ENCODE results near the gene SPEG. TPM values are rescaled to one million over a fixed set of nuclear protein-coding genes. Genes with fewer than 3 reads are reported as not detected.

The SPEG gene
- total RNA-seq, 1 donor from 2014 or later = 0.05 TPM

DNA sequence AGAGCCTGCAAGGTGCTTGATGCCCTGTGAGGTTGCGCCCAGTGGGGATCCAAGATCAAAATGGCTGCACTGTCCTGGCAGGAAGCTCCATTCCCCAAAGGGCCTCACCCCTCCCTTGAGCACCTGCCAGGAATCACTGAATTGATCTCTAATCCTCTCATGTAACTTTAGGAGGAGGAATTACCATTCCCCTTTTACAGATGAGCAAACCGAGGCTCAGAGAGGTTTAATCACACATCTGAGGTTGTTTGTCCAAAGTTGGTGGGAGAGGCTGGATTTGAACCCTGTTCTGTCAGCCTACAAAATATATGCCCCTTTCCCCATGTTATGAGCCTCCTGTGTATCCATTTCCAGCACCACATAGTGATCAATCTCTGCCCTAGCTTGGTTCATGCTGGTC is 90.2 kb downstream of the SPEG start:
- intact Hi-C loops (cut with micrococcal nuclease) = no loop called here

DNA sequence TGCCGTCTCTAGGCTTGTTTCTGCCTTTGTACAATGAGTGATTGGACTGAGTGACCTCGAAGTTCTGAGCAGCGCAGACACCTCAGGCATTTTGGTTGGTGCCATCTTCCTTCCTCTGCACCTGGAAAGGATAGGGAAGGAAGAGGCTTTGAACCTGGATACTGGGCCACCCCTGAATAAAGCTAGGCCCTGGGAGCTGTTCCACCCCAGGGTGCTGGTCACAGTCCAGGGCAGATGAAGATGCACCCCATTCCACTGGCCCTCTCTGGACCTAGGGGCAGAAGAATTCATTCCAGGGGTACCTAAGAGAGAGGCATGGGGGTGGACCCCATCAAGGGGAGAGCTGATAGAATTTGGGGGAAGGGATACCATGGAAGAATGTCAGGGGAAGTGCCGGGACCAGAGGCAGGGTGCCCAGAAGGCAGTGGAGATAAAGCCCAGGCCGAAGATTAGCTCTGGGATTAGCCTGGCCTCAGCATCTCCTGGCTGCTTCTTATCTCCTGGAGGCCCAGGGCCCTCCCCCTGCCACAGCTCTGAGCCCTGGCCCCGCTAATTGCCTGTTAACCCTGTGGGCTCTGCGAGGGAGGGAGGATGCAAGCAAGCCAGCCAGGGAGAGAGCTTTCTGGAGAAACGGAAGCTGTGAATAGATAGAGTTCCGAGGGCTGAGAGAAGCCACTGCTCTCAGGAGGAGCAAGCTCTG is 91.0 kb downstream of the SPEG start:
- intact Hi-C loops (cut with micrococcal nuclease) = no loop called here

DNA sequence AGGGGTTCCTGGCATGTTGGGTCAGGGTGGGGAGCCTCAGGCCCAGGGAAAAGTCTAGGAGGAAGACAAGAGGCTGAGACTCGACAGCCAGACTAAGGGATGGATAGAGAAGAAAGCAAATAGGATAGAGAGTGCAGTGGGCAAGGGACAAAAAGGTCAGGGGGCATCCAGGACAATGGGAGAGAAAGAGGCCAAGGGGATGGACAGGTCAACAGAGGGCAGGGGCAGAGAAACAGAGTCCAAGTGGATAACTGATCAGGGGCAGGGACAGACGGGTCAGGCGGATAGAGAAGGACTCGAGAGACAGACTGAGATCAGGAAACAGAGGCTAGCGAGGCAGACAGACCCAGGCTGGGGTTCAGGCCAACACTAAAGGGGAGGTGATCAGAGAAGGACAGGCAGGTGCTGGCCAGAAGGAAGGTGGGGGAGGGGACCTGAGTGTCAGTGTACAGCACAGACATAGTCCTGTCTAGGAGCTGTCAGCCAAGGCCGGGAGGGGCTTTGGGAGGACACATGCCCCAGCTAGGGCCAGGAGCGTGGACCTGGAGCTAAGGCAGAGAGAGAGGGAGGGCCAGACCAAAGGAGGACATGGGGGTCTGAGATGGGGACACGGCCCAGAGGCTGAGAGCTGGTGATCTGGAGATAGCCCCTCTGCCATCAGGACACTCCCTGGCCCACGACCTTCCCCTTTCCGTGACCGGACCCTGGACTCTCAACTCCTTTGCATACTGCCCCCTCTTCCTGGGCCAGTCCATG is 91.9 kb downstream of the SPEG start:
- intact Hi-C loops (cut with micrococcal nuclease) = no loop called here

DNA sequence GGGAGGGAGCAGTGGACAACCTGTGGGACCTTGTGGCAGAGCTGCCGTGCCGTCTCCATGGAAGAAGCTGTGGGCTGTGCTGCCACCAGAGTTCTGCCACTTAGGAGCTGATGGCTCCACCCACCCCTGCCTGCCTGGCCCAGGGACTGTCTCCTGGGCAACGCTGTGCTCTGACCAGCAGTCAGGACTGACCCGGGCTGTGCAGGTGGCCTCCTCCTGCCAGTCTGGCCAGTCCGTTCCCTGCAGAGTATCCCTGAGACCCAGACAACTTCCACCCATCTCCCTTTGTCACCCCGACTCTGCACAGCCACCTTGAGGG is 92.4 kb downstream of the SPEG start:
- intact Hi-C loops (cut with micrococcal nuclease) = no loop called here

DNA sequence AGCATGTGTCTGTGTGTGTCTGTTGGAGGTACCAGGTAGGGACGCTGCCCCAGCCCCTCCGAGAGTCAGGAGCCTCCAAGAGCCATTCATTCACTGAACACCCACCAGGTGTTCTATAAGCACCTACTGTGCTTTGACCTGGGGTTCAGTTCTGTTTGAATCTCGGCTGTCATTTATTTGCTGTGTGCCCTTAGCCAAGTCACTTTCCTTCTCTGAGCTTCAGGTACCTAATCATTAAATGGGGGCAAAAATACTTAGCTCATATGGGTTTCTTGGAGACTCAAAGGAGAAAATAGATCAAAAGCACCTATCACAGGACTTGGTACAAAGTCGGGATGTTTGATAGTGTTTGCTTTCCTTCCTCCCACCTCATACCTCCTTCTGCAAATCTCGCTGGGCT is 92.8 kb downstream of the SPEG start:
- intact Hi-C loops (cut with micrococcal nuclease) = no loop called here

DNA sequence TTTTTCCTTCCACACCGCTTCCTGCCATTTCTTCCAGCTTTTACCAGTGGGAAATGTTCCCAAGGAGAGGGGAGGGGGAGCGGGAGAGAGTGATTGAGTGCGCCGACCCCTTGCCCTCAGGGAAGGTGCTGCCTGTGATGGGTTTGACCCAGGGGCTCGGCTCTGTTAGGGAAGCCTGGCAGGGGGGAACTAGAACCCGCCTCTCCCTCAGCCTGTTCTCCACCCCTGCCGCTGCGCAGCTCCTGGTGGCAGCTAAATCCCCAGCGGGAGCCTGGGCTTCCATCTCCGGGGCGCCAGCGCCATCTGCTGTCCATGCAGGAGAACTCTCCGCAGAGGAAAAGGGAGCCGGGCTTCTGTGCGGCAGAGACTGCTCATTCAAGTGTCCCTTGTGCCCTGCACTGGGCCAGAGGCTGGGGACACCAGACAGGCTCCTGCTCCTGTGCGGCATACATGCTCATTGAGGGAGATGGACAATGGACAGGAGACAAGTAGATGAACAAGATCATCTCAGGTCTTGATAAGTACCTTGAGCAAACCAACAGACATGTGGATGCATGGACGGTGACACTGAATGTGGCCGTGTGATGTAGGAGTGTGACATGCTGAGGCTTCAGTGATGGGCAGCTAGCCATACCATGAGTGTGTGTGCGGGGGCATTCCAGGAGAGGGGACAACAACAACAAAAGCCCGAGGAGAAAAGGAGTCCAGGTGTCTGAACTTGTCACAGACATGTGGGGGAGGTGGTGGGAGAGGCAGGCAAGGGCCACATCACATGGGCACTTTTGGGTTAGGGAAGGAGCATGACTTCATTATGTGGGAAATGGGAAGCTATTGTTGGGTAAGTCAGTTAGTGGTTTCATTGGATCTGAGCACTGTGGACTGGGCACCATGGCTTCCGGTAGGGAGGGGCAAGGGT is 95.7 kb downstream of the SPEG start:
- intact Hi-C loops (cut with micrococcal nuclease) = loop anchor here (1.0 kb wide), 6 partner anchors 11 to 127 kb away; no protein-coding TSS in a partner anchor

DNA sequence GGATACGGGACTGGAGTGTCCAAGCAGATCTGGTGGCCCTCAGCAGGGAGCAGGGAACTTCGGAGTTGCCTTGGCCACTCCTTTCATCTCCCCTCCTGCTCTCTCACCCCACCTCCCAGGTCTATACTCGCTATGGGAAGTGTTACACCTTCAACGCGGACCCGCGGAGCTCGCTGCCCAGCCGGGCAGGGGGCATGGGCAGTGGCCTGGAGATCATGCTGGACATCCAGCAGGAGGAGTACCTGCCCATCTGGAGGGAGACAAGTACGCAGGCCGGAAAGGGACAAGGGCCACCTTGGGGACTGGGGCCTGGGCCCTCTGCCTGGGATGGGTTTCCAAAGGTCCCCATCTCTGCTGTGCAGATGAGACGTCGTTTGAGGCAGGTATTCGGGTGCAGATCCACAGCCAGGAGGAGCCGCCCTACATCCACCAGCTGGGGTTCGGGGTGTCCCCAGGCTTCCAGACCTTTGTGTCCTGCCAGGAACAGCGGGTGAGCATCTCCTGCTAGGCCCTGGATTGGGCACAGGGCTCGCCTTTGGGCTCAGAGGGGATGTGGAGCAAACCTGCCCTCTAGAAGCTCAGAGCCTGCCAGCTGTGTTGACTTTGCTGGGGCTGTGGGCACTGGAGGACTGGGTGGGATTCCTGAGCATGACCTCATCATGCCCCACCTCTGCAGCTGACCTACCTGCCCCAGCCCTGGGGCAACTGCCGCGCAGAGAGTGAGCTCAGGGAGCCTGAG is 97.2 kb downstream of the SPEG start:
- intact Hi-C loops (cut with micrococcal nuclease) = no loop called here

DNA sequence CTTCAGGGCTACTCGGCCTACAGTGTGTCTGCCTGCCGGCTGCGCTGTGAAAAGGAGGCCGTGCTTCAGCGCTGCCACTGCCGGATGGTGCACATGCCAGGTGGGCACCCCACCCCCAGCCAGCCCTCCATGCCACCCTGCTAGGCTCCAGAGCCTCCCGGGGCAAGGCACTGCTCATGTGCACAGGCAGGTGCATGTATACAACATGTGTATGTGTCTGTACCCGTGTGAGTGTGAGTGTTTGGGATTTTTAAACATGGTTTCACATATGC is 97.7 kb downstream of the SPEG start:
- intact Hi-C loops (cut with micrococcal nuclease) = no loop called here

DNA sequence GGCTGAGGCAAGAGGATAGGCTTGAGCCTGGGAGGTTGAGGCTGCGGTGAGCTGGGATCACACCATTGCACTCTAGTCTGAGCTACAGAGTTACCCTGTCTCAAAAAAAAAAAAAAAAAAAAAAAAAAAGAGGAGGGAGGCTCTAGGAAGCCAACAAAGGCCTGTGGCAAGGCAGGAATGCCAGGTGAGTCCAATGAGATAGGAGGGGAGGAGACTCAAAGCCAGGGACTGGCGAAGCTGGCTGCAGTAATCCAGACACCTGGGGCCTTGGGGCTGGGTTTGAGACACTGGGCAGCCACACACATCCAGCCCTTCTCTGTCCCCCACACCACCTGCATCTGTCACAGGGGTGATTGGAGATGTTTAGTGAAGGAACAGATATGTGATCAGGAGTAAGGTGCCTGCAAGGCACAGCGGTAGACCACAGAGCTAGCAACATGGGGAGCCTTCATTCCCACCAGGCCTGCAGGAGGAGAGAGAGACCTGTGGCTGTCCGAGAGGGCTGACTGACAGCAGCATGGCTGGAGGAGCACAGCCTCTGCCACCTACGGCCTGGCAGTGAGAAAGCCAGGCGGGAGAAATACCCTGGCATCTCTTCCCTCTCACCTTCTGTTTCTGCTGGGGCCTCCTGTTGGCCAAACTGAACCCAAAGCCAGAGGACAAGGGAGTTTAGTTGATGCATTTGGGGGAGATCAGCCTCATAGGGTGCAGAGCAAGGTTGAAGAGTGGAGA is 99.5 kb downstream of the SPEG start:
- intact Hi-C loops (cut with micrococcal nuclease) = no loop called here

DNA sequence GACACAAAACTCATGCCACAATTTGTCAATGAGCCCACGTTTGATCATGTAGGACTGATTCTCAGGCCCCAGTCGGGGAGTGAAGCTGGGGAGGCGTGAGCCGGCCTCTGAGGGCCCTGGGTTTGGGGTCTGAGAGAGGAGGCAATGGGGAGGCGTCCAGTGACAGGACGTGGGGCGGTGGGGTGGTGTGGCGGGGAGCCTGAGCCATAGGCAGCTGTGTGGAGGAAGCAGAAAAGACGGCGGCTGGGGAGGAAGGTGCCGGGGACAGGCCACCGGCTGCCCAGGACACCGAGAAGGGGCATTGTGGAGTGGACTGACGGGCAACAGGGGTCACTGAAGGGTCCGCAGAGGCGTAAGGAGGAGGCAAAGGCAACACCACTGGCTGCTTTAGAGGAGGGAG is 101.8 kb downstream of the SPEG start:
- intact Hi-C loops (cut with micrococcal nuclease) = no loop called here

DNA sequence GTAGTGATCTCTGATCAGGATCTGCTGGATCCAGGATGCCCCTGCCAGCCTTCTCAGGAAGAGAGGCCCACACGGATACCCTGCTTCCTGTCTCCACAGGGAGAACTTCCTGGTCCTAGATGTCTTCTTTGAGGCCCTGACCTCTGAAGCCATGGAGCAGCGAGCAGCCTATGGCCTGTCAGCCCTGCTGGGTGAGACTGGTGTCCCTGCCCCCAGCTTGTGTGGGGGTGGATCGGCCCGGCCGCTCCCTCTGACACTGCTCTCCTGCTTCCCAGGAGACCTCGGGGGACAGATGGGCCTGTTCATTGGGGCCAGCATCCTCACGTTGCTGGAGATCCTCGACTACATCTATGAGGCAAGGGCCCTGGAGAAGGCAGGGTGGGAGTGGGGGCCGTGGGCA is 102.3 kb downstream of the SPEG start:
- intact Hi-C loops (cut with micrococcal nuclease) = no loop called here

DNA sequence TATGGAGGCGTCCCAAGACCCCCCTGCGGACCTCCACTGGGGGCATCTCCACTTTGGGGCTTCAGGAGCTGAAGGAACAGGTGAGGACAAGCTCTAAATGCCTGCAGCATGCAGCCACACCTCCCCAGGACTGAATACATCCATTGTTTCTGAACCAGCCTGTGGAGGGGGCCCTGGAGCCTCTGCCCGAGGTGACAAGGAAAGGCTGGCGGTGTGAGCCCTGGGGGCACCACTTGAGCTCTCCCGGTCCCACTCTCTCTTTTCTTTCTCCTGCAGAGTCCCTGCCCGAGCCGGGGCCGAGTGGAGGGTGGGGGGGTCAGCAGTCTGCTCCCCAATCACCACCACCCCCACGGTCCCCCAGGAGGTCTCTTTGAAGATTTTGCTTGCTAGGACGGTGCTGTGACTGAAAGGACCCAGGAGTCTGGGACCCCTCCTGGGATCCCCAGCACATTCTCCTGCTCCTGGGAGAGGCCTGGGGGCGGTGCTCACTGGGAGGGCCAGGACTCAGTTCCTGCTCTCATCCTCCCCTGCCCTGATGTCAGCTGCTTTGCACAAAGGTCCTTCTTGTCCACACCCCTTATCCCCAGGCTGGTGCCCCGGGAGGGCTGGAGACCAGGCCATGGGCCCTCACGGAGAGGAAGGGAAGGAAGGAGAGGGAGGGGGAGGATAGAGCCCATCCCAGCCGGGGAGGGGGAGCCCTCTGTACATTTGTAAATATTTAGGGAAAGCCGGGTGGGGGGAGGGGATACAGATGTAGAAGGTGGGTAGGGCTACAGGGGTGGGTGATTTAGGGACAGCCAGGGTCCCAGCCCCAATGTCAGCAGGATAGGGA is 103.2 kb downstream of the SPEG start:
- intact Hi-C loops (cut with micrococcal nuclease) = no loop called here

DNA sequence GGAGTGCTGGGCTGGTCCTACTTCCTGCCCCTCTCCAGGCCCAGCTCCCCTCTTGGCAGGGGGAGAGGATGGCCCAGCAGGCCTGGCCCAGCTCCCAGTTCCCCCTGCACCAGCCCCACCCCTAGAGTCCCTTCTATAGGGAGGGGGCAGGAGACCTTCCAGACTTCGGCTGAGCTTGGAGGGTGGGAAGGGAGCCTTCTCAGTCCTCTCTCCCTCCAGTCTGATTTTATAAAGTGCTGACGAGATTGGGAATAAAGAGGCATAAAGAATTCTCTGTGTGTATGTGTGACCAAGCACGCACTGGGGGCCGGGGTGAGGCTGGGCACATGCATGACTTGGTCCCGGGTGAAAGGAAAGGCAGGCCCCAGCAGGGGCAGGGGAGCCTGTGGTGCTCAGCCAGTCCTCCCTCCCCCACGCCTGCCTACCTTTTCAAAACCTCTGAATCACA is 103.9 kb downstream of the SPEG start:
- intact Hi-C loops (cut with micrococcal nuclease) = no loop called here

DNA sequence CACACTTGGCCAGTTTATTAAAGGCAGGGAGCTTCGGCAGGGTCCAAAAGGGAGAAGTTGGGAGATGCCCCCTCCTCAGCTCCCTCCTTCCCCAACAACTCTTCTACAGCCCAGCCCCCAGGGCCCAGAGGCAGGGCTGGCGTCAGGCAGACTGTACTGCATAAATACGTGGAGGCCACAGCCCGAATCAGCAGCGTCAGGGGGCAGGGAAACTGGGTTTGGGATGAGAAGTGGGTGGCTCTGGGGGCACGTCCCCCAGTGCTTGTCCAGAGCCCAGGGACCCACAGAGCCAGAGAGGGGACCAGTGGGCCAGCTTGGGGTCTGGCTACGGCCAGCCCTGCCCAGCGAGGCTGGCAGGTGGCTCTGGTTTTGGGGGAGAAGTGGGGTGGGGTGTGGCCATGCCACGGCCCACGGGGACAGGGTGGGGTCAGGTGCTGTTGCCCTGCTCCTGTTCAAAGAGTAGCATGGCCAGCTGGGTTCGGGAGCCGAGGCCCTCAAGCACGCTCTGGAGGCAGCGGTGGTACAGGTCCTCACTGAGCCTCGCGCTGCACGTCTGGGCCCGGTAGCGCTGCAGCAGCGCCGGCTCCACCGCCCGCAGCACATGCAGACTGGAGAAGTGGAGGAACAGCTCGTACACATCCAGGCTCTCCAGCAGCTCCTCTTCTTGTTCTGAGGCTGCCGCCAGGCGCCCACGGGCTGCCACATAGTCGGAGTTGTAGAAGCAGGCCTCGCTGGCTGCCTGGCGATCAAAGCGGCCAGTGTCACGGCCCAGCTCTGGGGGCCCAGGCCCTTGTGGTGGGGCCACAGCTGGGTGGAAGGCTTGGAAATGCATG is 104.5 kb downstream of the SPEG start:
- intact Hi-C loops (cut with micrococcal nuclease) = no loop called here

DNA sequence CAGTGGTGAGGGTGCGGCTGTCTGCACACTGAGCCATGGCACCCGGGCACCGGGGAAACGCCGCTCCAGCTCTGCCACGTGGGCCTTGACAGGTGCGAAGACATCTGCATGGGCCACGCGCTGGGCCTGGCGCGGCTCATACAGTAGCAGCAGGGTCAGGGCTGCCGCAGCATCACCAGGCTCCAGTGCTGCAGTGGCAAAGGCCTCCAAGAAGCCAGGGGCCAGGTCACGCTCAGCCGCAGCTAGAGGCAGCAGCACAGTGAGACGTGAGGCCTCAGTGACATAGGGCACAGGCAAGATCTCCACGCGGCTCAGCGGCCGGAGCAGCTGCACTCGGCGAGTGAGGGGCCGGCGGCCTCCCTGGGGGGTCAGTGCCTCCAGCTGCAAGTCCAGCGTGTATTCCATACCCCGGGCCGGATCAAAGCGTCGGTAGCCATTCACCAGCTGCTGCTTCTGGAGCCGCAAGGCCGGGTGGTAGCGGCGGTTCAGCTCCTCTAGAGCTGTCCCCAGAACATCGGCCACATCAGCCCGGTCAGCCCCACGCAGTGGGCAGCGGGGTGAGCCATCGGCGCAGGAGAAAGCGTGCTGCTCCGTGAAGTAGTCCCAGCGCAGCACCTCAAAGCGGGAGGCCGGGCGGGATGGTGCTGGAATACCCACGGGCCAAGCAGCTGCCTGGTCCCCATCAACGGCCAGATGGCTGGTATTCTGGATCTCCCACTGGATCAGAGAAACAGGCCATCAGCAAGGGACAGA is 105.5 kb downstream of the SPEG start:
- intact Hi-C loops (cut with micrococcal nuclease) = loop anchor here (5.0 kb wide), 8 partner anchors 243 to 1977 kb away; partner anchors contain the start of genes AAMP, ANKZF1, ATG9A and CTDSP1

DNA sequence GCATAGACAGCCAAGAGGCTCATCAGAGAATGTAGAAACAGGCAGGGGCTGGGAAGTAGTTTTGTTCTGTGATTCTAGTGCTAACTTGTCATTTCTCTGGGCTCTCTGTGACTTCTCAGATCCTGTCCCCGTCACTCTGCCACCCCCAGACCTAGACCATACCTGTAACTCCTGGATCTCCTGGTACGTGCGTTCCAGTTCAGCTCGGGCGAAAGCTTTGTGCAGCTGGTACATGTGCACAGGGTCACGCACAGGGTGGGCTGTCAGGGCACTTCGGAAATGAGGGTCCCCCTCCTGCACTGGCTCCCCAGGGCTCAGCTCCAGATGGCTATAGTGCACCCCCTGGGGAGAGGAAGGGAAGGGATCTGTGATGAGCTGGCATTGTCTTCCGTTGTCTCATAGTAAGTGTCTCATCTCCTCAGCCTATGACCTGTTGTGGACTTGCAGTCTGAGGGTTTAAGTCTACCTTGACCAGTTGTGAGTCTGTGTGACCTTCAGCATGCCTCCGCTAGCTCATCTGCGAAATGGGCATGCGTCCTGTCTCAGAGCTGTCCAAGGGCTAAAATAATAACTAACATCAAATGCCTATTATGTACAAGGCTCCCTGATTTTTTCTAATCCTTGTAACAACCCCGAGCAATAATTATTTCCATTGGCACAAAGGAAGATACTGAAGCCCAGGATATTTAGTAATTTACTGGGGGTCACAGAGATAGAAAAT is 106.3 kb downstream of the SPEG start:
- intact Hi-C loops (cut with micrococcal nuclease) = loop anchor here (1.0 to 5.0 kb wide), 11 partner anchors 11 to 1976 kb away; partner anchors contain the start of genes AAMP, ANKZF1, ATG9A and CTDSP1

DNA sequence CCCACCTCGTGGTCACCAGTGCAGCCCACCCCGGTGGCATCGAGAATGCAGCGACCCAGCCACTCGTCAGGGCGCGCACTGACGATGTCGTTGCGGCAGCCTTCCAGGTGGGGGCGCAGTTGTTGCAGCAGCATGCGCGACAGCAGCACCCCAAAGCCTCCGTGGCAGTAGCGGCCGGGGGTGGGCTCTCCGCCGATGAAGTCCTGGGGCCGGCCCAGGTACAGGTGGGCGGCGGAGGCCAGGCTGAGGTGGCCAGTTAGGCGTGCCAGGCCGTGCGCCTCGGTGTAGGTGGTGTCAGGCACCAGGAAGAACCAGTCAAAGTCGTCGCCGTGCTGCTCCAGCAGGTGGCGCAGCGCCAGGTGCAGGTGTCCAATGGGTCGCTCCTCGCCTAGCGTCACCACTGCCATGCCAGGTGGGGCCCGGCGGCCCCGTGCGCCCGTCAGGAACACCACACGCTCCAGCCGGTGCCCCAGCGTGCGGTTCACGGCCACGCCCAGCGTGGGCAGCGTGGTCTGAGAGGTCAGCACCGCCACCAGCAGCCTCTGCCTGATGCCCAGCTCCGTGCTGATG is 107.1 kb downstream of the SPEG start:
- intact Hi-C loops (cut with micrococcal nuclease) = loop anchor here (1.0 to 5.0 kb wide), 14 partner anchors 11 to 1976 kb away; partner anchors contain the start of genes AAMP, ANKZF1, ATG9A and CTDSP1
